GM21367 (cell line): ENCODE measurements around the gene TBX3.

Experiments used
- ATAC-seq: cut with Tn5 transposase; IDR thresholded peaks from one replicate; pipeline ENCODE4 v1.9.1; 2021; ENCODE audit not compliant: unreplicated experiment

Gene TBX3

GRCh38 chr12:114682785-114683708 is 928 bp downstream of the TBX3 start:
- ATAC-seq, result no peak

- ATAC-seq, result no peak
Measured at GRCh38 chr12:114682106-114682784, 1.7 kb downstream of the TBX3 start.

GRCh38 chr12:114681116-114681871 is 2.7 kb downstream of the TBX3 start:
- no peak for ATAC-seq

GRCh38 chr12:114680604-114681069 is 3.3 kb downstream of the TBX3 start:
- no peak for ATAC-seq

- no peak for ATAC-seq
Measured at GRCh38 chr12:114679942-114680341, 4.0 kb downstream of the TBX3 start.

GRCh38 chr12:114679452-114679875 is 4.5 kb downstream of the TBX3 start:
- no peak for ATAC-seq

GRCh38 chr12:114678718-114679117 is 5.3 kb downstream of the TBX3 start:
- ATAC-seq, result no peak

GRCh38 chr12:114678028-114678427 is 5.9 kb downstream of the TBX3 start:
- no peak for ATAC-seq

GRCh38 chr12:114676142-114676741 is 7.7 kb downstream of the TBX3 start:
- ATAC-seq, result no peak

GRCh38 chr12:114674251-114675047 is 9.5 kb downstream of the TBX3 start:
- ATAC-seq, result no peak

- no peak for ATAC-seq
Measured at GRCh38 chr12:114673901-114674250, 10.1 kb downstream of the TBX3 start.

- no peak for ATAC-seq
Measured at GRCh38 chr12:114673169-114673833, 10.7 kb downstream of the TBX3 start.

GRCh38 chr12:114672817-114673168 is 11.2 kb downstream of the TBX3 start:
- ATAC-seq, result no peak

- no peak for ATAC-seq
Measured at GRCh38 chr12:114671443-114672411, 12.2 kb downstream of the TBX3 start.

GRCh38 chr12:114671066-114671442 is 12.9 kb downstream of the TBX3 start:
- no peak for ATAC-seq

GRCh38 chr12:114670291-114670980 is 13.5 kb downstream of the TBX3 start:
- ATAC-seq, result no peak

GRCh38 chr12:114669401-114670290 is 14.3 kb downstream of the TBX3 start:
- ATAC-seq, result no peak
